ENCODE data around the gene GPR55. TPM values are rescaled to one million over a fixed set of nuclear protein-coding genes. Genes with fewer than 3 reads are reported as not detected.
A peak's percentile ranks its signal among the peaks of the same experiment; 100 is the strongest.

The GPR55 gene
- total RNA-seq, 1 donor from 2014 or later, result not detected

DNA sequence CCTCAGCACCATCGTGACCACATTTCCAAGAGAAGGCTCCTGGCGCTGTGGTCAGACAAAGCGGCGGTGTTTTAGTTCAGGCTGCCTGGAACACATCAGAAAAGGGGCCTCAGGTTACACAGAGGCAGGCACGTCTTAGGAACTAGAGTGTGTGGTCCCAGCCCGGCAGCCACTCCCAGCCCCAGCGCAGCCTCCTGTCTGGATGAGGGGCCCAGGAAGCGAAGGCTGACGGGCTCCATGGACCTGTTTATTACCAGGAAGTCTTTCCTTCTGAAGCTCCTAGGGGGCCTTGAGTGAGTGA is 10.0 kb upstream of the GPR55 start:
- no peaks in the 10 kb centered on the region for H3F3A ChIP-seq (ENCODE audit: low read depth)
- H3K9me3 Mint-ChIP-seq, result peaks cover 14% of the 10 kb centered on the region
- peak; percentile 45 for DNase-seq (ENCODE audit: low spot score)
- H3K36me3 Mint-ChIP-seq, result no peaks in the 10 kb centered on the region
- H3K27ac ChIP-seq, result no peak overlapping the region
- no peak overlapping the region for H3K4me3 ChIP-seq
- peak overlapping the region; percentile 68 for H2AFZ ChIP-seq (replicated peaks)
- no peak overlapping the region for H3K27ac Mint-ChIP-seq
- H3K4me3 Mint-ChIP-seq, result no peak overlapping the region
- H3K4me1 ChIP-seq, result peaks cover 9% of the 10 kb centered on the region
- peaks cover 6% of the 10 kb centered on the region for H3K27me3 Mint-ChIP-seq (ENCODE audit: insufficient read depth, low read depth)
- H3K4me2 ChIP-seq, result no peak overlapping the region
- no peak overlapping the region for H3K9ac ChIP-seq
- H4K20me1 ChIP-seq (ENCODE audit: low read depth), result no peaks in the 10 kb centered on the region
- H3K27me3 ChIP-seq, result no peaks in the 10 kb centered on the region
- H3K79me2 ChIP-seq (ENCODE audit: low read depth), result no peaks in the 10 kb centered on the region
- no peaks in the 10 kb centered on the region for H3K36me3 ChIP-seq
- no peaks in the 10 kb centered on the region for H3K9me3 ChIP-seq (ENCODE audit: low read depth)
- H3K4me1 Mint-ChIP-seq, result peaks cover 16% of the 10 kb centered on the region
- TF ChIP-seq EZH2 (IDR thresholded peaks at IDR 0.05), result no peak
- TF ChIP-seq EZH2phosphoT487 (IDR thresholded peaks at IDR 0.05), result no peak
- TF ChIP-seq CTCF (IDR thresholded peaks at IDR 0.05), result no peak

DNA sequence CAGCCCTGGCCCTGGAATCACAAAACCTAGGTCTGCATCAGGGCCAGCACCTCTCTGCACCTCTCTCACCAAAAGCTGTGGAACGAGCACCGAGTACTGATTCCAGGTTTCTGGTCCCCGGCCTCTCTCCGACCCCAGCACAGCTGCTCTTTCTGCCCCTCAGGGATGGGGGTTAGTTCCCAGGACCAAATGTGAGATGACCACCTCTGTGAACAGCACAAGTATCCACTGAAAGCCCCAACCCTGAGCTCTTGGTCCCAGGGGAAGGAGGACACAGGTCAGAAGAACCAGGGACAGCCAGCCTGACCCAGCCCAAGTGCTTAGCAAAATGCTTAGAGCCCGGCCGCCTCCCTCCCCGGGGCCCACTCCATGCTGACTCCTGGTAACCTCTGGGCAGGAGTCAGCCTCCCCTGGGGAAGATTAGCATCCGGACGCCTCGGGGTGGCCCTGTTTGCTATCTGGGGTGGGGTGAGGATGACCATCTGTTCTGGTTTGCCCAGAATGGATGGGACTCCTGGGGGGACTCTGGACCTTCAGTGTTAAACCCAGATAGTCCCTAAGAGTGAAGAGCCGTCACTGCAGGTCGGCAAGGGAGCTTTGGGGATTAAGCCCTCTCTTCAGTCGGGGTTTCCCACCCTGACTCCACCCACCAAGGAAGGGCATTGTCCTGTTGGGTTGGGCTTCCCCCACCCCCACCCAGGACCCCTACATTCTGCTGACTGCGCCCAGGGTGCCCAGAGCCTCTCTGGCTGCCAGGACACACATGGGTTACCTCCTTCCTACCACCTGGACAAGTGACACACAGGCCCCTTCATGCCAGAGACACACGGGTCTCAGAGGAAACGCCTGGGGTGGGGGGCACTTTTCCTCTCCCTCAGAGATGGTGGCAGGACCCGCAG is 9.4 kb upstream of the GPR55 start:
- H3K27me3 ChIP-seq, result no peaks in the 10 kb centered on the region
- H2AFZ ChIP-seq (replicated peaks), result peak overlapping the region; percentile 68
- DNase-seq (ENCODE audit: low spot score), result no peak
- Mint-ChIP-seq H3K4me1 (peaks cover 16% of the 10 kb centered on the region), H3K36me3 (no peaks in the 10 kb centered on the region), H3K9me3 (peaks cover 14% of the 10 kb centered on the region), H3K4me3 (no peak overlapping the region), H3K27me3 (ENCODE audit: insufficient read depth, low read depth) (peaks cover 6% of the 10 kb centered on the region), H3K27ac (no peak overlapping the region)
- H3K79me2 ChIP-seq (ENCODE audit: low read depth), result no peaks in the 10 kb centered on the region
- H3K9me3 ChIP-seq (ENCODE audit: low read depth), result no peaks in the 10 kb centered on the region
- no peaks in the 10 kb centered on the region for H4K20me1 ChIP-seq (ENCODE audit: low read depth)
- no peaks in the 10 kb centered on the region for H3F3A ChIP-seq (ENCODE audit: low read depth)
- no peak overlapping the region for H3K4me2 ChIP-seq
- TF ChIP-seq EZH2phosphoT487 (IDR thresholded peaks at IDR 0.05), result no peak
- no peak for TF ChIP-seq EZH2 (IDR thresholded peaks at IDR 0.05)
- no peak for TF ChIP-seq CTCF (IDR thresholded peaks at IDR 0.05)
- H3K4me1 ChIP-seq, result peaks cover 9% of the 10 kb centered on the region
- H3K27ac ChIP-seq, result no peak overlapping the region
- H3K4me3 ChIP-seq, result no peak overlapping the region
- H3K9ac ChIP-seq, result no peak overlapping the region
- no peaks in the 10 kb centered on the region for H3K36me3 ChIP-seq

- DNase-seq (ENCODE audit: low spot score), result no peak
- Mint-ChIP-seq H3K4me3 (no peak overlapping the region), H3K4me1 (peaks cover 14% of the 10 kb centered on the region), H3K9me3 (peaks cover 14% of the 10 kb centered on the region), H3K27me3 (ENCODE audit: insufficient read depth, low read depth) (peaks cover 6% of the 10 kb centered on the region), H3K36me3 (no peaks in the 10 kb centered on the region), H3K27ac (no peak overlapping the region)
- Histone ChIP-seq H2AFZ (replicated peaks) (no peak overlapping the region), H3K36me3 (no peaks in the 10 kb centered on the region), H4K20me1 (ENCODE audit: low read depth) (no peaks in the 10 kb centered on the region), H3K27me3 (no peaks in the 10 kb centered on the region), H3K9me3 (ENCODE audit: low read depth) (no peaks in the 10 kb centered on the region), H3K27ac (no peak overlapping the region), H3K4me3 (no peak overlapping the region), H3K79me2 (ENCODE audit: low read depth) (no peaks in the 10 kb centered on the region), H3K9ac (no peak overlapping the region), H3K4me1 (peaks cover 9% of the 10 kb centered on the region), H3F3A (ENCODE audit: low read depth) (no peaks in the 10 kb centered on the region), H3K4me2 (no peak overlapping the region)
- no peak for TF ChIP-seq EZH2phosphoT487 (IDR thresholded peaks at IDR 0.05)
- TF ChIP-seq EZH2 (IDR thresholded peaks at IDR 0.05), result no peak
- no peak for TF ChIP-seq CTCF (IDR thresholded peaks at IDR 0.05)
Measured at GRCh38 chr2:230933521-230934180, 8.6 kb upstream of the GPR55 start.

Data from neural progenitor cell (in vitro differentiated cells).